GM18505 (cell line): ENCODE data around the gene FOXP1.

Experiments used
- ATAC-seq: cut with Tn5 transposase; IDR thresholded peaks from one replicate; pipeline ENCODE4 v1.9.1; 2021; ENCODE audit not compliant: unreplicated experiment
- POLR2A ChIP-seq: IDR thresholded peaks from 4 replicates; pipeline ENCODE4 v1.6.1; 2011; ENCODE audit warnings: borderline replicate concordance; ENCODE audit not compliant: insufficient read depth, insufficient read length; ENCODE audit errors: extremely low read depth

FOXP1 gene

DNA sequence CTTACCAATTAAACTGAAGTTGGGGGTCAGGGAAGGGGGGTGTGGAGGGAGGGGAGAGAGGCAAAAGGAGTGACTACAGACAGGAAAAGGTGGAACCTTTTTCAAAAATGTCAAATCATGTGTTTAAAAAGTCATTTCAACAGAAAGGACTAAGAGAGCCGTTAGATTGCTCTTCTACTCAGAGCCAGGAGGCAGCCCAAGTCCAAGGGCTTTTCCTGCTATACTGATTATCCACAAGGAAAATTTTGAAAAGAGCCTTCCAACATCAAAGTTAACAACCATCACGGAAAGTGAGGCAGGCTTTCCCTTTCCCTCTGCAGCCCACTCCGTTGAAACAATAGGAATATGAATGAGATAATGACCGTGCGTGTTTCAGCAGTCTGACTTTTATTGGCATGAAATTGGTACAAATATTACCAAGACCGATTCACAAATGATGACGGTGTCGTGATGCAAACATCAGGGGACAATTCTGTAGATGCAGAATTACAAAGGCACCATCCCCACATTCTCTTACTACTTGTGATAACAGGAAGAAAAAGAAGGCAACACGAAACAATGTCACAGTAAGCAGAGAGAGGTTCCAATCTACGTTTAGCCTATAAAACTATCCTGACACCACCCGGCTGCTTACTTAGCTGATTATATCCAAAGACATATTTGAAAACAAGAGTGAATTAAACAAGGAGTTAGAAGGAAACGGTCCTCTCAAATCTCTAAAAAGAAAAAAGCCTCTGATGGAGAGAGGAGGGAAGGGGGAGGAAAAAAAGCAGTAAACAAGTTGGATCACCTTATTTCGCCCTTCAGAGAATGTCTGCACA is 453.7 kb downstream of the FOXP1 start:
- ATAC-seq = peak; percentile 13
- TF ChIP-seq POLR2A = no peak

DNA sequence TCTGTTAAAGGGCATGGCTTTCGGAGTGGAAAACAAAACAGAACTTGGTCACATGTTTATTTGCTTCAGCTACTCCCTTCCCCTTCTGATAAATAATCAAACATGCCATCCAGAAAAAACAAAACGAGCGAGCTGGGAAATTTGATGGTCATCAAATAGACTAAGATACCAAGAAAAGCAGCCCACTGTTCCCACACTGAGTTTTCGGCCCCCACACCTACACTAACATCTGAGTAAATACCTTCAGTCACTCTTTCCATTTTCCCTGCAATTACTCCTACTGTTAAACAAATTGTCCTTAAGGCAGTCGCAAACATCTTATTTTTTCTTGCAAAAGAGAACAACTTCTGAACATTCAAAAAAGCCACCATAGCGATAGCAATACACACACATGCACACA is 454.6 kb downstream of the FOXP1 start:
- no peak for ATAC-seq
- TF ChIP-seq POLR2A = no peak

DNA sequence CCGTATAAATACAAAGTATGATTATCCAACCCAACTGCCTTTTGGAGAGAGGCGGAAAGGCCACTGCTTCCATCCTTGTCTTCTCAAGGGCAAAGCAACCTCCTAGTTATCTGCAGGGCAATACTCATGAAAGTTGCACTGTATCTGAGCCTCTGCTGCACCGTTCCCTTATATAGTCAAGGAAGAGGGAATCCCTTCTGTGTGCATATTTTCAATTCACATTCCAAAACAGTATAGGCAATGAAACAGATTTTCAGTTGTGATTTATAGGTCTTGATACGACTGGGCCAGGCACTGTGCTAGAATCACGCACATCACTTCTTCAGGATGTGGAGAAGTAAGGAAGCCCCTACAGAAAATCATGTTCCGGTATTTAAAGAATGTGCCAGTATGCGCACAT is 455.7 kb downstream of the FOXP1 start:
- no peak for ATAC-seq
- TF ChIP-seq POLR2A = no peak

DNA sequence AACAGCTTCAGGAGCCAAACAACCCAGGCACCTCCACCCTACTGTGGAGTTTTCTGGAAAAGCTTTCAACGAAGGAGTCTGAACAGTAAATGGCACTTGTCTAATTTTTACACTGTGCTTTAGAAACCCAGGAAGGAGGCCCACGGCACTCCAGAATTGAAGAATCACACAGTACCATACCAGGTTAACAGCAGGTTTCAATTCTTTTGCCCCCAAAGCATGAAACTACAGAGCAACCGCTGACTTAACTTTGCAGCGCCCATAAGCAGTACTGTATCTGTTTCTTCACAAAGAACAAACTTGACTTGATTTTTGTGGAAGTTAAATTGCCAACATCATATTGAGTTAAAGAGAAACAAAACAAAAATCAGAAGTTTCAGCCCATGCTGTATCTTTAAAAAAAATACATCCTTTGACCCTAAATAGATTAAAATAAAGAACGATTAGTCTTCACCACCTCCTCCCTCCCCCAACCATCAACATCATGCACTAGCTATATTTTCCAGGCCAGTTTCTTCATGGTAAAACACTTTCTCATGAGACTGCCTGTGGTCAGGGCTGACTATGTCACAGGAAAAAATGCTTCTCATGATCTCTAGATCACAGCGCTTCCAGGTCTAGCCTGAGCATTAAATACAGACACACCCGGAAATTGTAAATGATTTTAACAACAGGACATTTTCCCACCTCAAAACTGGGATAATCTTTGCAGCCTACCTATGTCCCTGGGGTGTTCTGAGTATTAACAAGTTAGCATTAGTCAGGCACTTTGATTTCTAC is 456.3 kb downstream of the FOXP1 start:
- TF ChIP-seq POLR2A = no peak
- no peak for ATAC-seq

DNA sequence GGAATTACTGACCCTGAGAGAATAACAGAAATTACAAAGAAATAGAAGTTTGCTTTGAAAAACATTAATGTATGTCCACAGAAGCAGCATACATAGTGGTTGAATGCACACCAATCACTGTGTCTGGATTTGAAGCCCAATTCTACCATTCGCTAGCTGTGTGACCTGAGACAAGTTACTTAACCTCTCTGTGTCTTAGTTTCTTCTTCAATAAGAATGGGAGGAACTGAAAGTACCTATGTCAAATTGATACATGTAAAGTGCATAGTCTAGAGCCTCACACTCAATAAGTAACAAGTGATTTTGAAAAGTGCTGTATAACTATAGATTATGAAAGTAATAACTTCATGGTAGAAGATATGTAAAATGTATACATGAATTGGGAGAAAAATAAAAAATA is 457.8 kb downstream of the FOXP1 start:
- TF ChIP-seq POLR2A = no peak
- ATAC-seq = no peak

DNA sequence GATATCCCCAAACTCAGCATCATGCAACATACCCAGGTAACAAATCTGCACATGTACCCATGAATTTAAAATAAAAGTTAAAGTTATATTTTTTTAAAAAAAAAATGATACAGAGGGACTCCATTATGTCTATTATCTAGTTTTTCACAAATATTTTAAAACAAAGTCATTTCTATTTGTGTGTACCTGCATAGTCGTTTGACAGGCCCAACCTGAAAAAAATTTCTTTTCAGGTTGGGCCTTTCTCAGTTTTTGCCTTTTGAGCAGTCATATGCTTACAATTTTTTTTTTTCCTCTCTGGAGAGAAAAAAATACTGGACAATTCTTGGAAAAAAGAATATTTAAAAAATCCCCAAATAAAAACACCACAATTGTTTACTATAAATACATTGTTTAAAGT is 459.5 kb downstream of the FOXP1 start:
- ATAC-seq = no peak
- TF ChIP-seq POLR2A = no peak

DNA sequence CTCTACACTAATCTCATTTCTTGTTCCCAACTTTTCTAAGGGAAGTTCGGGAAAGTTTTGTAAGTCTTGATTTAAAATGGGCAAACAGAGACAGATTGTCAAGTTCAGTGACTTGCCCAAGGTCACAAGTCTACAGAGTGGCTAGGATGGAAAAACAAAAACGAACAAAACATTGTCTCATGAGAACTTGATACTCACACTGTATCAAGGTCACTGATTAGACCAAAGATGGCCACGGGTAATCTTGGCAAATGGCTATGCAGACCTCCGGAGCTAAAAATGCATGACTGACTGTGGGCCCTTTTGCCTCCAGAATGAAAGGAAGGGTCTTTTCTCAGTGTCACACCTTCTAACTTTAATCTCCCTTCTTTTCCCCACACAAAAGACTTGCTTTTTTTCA is 460.9 kb downstream of the FOXP1 start:
- ATAC-seq = no peak
- TF ChIP-seq POLR2A = no peak

DNA sequence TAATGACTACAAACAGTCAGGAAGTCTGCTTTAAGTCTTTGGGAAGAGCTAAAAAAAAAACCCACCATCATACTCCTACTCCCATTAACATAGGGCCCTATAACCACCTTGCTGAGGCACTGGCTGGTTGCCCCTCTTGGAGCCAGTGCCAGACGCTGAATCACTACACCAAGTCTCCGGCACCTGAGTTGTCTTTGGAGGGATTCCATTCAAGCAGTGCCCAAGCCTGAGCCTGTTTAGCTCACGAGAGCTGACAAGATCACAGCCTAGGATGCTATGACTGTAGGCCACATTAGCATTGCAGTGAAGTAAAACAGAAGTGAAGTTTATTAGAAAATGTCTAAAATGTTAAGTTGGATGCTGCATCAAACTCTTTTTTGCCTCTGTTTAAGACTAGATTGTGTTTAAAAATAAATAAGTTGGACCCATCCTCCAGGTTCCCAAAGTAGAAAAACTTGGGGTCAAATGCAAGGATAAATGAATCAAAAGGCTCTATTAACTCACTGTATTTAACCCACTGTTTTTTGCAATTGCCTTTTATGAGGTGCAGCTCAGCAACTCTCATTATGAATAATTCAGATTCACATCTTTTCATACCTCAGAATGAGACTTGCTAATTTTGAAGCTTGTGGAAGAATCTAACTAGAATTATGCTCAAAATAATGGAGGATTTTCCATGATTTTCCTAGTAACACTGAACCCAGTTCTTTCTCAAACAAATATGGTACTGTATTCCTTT is 461.9 kb downstream of the FOXP1 start:
- TF ChIP-seq POLR2A = no peak
- ATAC-seq = no peak

DNA sequence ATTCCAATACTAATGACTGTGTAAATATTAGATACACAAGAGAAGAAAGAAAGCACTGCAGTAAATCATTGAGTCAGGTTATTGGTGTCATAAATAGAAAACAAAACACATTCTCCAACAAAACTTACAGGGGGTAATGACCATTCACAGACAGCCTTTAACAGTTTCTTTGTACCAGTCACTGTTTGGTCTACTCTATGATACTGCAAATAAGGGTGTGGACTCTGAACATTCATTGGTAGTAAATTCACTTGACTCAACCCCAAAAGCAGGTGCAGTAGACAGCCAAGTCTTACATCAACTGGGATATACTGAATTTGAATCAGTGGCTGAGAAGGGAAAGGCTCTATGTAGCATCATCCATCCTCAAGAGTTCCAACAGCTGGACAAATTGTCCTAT is 463.5 kb downstream of the FOXP1 start:
- no peak for ATAC-seq
- TF ChIP-seq POLR2A = no peak

DNA sequence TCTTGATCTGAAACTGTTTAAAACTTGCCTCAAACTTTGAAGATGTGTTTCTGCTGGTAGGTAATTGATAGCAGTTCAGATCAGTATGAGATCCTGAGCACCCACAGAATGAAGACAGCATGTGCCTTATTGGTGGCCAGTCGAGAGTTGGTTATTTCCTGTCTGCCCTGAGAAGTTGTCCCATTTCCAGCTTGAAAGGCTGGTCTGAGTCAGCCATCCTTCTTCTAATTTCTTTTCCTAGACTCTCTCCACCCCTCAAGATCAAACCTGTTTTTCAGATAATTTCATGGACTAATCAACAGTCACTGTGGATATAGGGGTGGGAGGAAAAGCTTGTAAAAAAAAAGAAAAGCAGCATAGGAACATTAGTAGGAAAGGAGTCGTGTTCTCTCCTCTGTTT is 464.4 kb downstream of the FOXP1 start:
- ATAC-seq = no peak
- no peak for TF ChIP-seq POLR2A

DNA sequence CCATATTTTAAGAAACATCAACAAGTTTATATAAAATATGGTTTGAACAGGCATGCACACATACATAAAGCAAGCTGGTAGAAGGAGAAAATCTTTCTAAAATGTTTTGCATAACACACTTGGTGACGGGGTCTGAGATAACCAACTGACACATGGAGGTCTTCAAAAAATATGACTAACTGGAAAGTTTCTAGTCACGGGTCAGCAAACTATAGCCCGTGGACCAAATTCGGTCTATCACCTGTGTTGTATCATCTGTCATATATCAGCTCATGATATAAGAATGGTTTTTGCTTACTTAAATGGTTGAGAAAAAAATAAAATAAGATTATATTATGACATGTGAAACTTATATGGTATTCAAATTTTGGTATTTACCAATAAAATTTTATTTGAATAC is 465.1 kb downstream of the FOXP1 start:
- TF ChIP-seq POLR2A = no peak

DNA sequence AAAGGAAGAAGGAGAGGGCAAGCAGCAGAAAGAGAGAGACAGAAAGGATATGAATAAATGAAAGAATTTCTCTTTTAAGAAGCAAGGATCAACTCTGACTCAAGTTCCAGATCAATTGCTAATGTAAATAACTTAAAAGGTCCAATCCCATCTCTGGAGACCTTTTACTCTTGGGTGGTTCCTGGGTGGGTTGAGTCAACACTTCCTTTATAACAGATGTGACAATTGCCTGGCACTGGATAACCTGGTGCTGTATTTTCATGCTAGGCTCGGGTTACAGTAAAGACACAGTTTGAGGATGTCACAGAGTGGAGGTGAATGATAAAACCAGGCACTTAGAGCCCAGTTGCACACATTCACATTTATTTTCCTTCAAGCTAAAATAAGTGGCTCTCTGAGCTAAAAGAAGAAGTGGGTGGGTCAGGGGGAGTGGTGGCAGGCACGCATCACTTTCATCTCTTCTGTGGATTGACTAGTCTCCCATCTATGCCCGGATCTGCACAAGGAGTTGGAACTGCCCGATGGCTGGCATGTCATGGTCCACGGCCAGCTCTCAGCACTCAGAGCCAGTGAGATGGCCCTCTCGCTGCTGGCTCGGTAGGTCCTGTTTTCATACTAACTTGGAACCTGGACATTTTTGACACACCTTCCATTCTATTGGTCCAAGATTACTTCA is 465.8 kb downstream of the FOXP1 start:
- TF ChIP-seq POLR2A = no peak
- no peak for ATAC-seq

More for the DNA sequence above, 465.1 kb downstream of the FOXP1 start:
- ATAC-seq = no peak

DNA sequence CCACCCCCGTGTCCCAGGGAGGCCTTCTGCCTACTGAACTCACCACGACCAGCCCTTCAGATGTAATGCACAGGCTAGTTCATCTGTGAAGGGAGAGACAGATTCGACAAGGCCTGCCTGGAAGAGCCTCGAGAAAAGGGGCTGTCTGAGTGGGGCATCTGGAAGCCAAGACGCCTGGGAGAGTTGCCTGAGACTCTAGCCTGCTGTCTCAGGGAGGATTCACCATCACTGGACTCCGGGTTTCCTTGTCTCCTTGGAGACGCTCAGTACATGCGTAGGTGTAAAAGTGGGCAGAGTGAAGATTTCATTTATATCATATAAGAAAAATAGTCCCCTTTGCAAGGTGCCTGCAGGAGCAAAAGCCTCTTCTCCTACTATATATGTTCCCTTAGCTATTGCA is 468.9 kb downstream of the FOXP1 start:
- no peak for ATAC-seq

DNA sequence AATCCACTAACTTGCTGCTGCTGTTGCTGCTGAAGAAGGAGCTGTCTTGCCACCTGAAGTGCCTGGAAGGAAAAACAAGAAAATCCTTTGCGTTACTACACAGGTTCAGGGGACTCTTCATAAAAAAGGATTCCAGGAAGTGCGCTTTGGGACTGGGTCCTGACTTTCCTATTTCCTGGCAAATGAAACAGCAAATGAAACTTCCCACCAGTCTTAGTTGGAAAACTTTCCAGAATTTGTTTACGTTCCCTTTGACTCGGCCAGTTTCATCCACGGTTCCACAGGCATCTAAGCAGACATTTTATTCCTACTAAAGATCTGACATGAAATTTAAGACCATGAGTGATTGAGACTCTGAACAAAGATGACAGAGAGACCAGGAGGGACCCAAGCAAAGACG is 471.0 kb downstream of the FOXP1 start:
- no peak for TF ChIP-seq POLR2A
- ATAC-seq = no peak

More for the DNA sequence above, 468.9 kb downstream of the FOXP1 start:
- no peak for TF ChIP-seq POLR2A
